ENCODE measurements around the gene CPA1.

The CPA1 gene

DNA sequence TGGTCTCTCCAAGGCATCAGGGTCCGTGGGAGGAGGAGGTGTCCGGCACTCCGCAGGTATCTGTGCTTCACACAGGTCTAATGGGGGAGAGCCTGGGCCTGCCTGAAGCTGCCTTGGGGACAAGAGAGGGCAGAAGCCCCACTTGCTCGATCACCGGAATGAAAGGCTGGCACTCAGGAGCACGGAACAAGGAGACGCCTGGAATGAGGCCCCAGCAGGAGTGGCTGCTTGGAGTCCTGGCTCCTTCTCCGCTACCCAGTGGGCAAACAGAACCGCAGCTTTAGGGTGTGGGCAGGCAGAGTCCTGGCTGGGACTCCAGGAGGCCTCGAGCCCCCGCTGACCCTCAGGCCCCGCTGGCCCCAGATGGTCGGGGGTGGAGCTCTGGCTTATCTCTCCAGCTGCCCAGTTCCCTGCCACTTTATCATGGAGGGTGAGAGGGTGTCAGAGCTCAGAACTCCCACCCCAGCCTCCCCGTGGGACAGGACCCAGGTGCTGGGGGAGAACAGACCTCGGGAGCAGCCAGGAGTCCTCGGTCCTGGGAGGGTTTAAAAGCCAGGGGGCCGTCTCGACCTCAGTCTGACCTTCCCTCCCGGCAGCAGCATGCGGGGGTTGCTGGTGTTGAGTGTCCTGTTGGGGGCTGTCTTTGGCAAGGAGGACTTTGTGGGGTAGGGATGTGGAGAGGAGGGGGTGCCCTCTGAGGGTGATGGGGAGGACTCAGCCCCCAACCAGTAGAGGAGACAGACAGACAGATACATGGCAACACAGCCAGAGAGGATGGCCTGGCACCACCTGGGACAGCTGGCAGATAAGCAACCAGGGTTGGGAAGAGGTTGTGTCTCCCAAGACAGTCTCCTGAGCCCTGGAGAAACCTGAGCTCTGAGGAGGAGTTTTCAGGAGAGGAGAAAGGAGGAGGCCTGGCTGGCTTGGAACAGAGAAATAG is at the start of gene CPA1:
TSS of gene CPA1 (plus strand) at position 574 of the 940 bp plus-strand sequence. CDS start at position 601, 27 bp downstream.
- no peak for DNase-seq

DNA sequence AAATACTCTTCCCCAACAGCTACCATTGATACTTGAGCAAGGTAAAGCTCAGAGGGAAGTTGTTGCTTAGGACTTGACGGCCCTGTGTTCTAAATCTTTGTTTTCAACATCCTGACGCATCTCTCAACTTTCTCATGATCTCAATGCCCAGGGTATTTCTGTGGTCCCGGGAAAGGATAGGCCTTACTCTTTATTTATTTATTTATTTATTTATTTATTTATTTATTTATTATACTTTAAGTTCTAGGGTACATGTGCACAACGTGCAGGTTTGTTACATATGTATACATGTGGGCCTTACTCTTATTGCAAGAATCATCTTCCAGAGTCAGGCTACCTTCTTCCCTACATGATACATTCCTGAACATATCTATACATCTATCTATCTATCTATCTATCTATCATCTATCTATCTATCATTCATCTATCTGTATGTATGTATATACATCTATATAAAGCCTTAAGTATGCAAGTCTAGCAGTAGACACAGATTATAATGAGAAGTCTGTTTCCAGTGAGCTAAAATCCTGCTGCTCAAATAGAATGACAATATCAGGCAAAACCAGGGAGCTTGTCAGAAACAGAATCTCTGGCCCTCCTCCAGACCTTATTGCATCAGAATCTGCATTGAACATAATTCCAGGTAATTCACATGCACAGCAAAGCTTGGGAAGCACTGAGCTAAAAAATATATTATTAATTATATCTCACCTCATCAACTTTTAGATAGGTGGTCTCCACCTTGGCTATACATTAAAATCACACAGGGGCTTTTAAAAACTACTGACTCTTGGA is 47.8 kb upstream of the CPA1 start:
- DNase-seq = no peak

- DNase-seq = no peak
Measured at GRCh38 chr7:130333832-130334231, 46.5 kb upstream of the CPA1 start.

DNA sequence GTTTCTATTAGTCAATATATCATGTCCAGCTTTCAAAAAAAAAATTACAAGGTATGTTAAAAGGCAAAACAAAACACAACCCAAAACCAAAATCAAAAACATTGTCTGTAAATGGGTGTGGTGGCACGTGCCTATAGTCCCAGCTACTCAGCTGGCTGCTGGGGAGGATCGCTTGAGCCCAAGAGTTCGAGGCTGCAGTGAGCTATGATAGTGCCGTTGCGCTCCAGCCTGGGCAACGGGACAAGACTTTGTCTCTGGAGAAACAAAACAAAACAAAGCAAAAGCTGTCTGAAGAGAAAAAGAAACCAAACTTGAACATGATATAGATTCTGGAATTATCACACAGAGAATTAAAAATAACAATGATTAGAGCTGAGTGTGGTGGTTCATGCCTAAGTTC is 46.0 kb upstream of the CPA1 start:
- no peak for DNase-seq

- DNase-seq = no peak
Measured at GRCh38 chr7:130337410-130337971, 42.8 kb upstream of the CPA1 start.

DNA sequence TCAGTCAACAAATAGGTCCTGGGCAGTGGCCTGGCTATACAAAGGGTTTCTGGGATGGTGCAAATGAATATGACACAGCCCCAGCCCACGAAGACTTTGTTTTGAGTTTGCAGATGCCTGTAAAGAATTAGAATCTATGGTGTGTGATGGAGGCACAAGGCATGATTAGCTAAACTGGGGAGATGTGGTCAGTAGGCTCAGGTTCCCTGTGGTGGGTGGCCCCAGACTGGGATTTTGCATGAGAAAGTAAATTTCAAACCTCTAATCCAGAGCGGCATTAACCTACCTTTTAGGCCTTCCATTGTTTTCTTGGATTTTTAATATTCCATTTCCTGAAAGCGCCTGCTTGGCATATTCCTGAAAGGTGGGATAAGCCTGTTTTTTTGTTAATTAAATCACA is 42.1 kb upstream of the CPA1 start:
- no peak for DNase-seq

- DNase-seq = no peak
Measured at GRCh38 chr7:130341882-130342281, 38.4 kb upstream of the CPA1 start.

DNA sequence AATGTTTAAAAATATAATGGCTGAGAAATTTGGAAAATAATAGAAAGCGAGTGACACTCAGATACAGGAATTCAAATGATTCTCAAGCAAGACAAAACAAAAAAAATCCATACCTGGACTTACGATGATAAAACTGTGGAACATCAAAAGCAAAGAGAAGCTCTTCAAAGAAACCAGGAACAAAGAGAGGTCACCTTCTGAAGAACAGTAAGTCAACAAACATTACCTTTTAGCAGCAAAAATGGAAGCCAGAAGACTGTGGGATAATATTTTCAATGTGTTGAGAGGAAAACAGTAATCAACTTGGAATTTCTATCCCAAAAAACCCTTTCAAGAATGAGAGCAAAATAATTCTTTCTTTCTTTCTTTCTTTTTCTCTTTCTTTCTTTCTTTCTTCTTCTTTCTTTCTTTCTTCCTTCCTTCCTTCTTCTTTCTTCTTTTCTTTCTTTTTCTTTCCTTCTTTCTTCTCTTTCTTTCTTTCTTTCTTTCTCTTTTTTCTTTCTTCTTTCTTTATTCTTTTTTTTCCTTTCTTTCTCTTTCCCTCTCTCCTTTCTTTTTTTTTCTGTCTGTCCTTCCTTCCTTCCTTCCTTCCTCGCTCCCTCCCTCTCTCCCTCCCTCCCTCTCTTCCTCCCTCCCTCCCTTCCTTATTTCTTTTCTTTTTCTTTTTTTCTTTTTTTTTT is 37.5 kb upstream of the CPA1 start:
- no peak for DNase-seq

- DNase-seq = no peak
Measured at GRCh38 chr7:130344271-130344866, 35.9 kb upstream of the CPA1 start, which contains the start of gene CPA5. CPA5 (plus strand) TSS chr7:130344816; CDS start chr7:130346486, 1,670 bp downstream.

DNA sequence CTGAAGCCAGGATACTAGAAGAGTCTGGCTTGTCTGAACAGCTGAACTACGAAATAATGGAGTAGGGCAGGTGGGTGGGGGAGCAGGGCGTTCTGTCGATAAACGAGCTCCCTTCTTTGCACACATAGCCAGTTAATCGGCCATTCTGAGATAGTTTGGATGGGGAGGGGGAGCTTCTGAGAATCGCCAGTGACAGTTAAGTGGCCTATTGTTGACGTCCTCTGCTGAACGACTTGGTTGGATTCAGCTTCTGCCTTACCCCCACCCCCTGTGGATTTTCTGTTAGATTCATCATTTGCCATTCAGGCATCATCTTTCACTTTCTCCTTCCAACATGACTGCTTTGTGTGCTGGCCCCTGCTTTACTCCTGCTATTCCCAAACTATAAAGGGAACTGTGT is 35.2 kb upstream of the CPA1 start:
- DNase-seq = no peak

GRCh38 chr7:130345725-130346124 is 34.6 kb upstream of the CPA1 start:
- DNase-seq = no peak

- no peak for DNase-seq
Measured at GRCh38 chr7:130346177-130346905, 34.0 kb upstream of the CPA1 start.

DNA sequence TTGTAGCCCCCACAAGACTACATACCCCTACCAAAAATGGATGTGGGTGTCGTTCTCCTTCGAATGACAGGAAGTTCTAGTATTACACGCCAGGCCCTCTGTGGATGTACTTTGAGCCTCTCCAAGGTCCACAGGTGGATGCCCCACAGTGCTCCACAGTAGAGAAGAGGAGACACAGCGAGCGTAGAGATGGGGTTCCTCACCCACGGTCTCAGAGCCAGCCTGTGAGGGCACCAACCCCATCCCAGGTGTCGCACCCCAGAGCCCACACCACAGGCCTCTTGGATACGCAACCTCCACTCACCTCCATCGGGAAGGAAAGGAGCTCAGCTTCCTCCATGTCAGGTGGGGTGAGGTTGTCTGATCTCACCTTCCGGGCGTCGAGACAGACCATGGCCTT is 33.4 kb upstream of the CPA1 start:
- DNase-seq = no peak

GRCh38 chr7:130349911-130350782 is 30.1 kb upstream of the CPA1 start:
- DNase-seq = no peak

DNA sequence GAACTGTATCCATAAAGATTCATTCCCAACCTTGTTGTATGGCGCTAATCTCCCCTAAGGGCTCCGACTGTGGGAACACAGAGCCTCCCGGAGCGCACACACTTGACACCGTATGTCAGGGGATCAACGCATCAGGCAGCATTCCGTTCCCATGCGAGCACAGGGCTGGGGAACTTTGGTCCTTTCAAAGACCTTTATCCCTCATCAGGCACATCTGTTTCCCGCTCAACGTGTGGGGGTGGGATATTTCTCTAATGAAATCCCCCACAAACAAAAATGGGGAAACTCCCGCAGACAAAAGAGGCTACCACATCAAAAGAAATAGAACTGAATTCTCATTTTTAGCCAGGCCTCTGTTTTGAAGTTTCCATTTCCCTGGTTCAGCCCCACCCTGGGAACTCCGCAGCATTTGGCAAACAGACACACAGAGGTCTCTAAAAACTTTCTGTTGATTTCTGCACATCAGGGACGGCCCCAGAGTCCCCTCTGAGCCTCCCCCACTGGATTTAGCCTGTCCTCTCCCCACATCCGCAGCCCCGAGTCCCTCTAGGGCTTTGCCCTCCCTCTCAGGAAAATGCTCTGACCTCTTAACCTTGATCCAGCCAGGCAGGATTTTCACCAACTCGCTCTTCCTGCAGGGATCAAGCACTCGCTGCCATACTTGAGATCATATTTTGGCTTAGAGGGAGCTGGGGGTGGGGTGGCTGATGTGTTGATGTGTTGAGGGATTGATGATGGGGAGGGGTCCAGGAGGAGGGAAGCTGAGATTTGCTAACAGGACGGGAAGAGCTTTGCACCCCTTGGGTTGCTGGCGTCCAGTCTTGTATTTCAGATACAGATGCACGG is 29.1 kb upstream of the CPA1 start:
- DNase-seq = no peak

- DNase-seq = no peak
Measured at GRCh38 chr7:130351791-130352090, 28.6 kb upstream of the CPA1 start.

- no peak for DNase-seq
Measured at GRCh38 chr7:130352194-130353074, 27.9 kb upstream of the CPA1 start.

- no peak for DNase-seq
Measured at GRCh38 chr7:130353196-130353595, 27.1 kb upstream of the CPA1 start.

All from CD4-positive, alpha-beta T cell treated with Interleukin-21 for 1 hour (primary cell).